ENCODE measurements around the gene ANO8.

Gene ANO8

DNA sequence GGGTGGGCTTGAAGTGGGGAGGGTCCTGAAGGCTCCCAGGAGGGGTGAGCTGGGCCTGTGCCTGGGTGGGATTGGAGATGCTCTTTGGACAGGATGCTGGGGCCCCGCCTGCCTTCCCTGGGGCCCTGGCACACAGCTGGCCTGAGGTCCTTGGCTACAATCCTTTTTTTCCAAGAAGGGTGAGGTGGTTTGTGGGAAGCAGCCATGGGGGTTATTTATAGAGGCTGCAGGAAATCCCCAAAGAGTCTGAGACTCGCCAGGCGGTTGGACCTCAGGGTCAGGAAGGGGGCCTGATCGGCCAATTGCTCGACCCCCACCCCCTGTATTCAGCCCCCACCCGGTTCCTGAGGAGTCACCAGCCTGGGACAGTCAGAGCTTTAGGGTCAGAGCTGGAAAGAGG, 12.7 kb upstream of the ANO8 start:
- DNase-seq, result no peak

DNA sequence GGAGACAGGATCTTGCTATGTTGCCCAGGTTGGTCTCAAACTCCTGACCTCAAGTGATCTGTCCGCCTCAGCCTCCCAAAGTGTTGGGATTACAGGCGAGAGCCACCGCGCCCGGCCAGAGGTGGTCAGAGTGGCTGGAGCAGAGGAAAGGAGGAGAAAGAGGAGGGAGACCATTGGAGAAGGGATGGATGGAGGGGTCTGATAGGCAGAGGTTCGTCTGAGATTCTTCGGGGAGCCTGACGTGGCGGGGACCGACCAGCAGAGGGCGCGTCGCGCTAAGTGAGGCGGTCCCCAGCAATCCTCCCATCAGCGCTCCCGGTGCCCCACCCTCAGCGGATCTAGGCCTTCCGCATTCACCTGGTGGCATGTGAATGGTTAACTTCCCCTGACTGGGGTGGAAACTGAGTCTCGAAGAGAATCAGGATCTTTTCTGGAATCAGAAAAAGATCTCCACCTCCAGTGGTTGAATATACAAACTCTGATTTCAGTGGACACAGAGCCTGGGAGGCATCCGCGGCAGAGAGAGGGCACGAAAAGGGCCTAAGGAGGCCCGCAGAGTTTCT, 11.5 kb upstream of the ANO8 start:
- peak; percentile 92 for DNase-seq

DNA sequence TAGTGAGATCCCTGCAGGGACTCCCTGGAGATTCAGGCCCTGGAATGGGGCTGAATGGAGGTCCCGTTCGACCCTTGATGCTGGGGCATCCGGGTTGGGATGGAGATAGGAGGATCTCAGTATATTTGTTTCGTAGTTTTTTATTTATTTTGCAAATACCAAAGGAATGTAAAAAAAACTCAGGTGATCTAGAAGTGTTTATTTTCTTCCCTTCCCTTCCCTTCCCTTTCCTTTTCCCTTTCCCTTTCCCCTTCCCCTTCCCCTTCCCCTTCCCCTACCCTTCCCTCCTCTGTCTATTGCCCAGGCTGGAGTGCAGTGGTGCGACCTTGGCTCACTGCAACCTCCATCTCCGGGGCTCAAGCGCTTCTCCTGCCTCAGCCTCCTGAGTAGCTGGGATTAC, 7.2 kb upstream of the ANO8 start:
- DNase-seq, result no peak

GRCh38 chr19:17341386-17341785, 6.7 kb upstream of the ANO8 start:
- DNase-seq, result no peak

- DNase-seq, result no peak
Measured at GRCh38 chr19:17340871-17341357, 6.3 kb upstream of the ANO8 start.

GRCh38 chr19:17340302-17340870, 5.7 kb upstream of the ANO8 start:
- no peak for DNase-seq

DNA sequence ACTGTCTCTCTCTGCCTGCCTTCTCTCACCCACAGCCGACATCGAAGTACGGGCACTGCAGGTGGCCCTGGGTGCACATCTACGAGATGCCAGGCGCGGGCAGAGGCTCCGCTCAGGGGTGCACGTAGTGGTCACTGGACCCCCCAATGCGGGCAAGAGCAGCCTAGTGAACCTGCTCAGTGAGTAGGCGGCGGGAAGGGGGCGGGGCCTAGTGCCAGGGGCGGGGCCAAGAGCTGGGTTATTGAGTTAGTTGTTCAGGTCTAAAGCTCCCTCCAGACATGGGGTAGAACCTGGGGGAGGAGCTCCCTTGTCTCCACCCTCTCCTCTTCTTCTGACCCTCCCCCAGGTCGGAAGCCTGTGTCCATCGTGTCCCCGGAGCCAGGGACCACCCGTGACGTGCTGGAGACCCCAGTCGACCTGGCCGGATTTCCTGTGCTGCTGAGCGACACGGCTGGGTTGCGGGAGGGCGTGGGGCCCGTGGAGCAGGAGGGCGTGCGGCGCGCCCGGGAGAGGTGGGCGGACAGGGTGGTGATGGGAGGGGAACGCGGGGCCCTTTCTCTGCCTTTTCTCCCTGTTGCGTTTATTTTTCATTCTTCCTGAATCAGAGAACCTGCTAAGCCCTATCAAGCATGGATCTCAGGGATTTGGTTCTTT, 4.6 kb upstream of the ANO8 start:
- DNase-seq, result peak; percentile 78

- no peak for DNase-seq
Measured at GRCh38 chr19:17338433-17339078, 3.9 kb upstream of the ANO8 start.

- DNase-seq, result peak; percentile 63
Measured at GRCh38 chr19:17337675-17338432, 3.2 kb upstream of the ANO8 start.

DNA sequence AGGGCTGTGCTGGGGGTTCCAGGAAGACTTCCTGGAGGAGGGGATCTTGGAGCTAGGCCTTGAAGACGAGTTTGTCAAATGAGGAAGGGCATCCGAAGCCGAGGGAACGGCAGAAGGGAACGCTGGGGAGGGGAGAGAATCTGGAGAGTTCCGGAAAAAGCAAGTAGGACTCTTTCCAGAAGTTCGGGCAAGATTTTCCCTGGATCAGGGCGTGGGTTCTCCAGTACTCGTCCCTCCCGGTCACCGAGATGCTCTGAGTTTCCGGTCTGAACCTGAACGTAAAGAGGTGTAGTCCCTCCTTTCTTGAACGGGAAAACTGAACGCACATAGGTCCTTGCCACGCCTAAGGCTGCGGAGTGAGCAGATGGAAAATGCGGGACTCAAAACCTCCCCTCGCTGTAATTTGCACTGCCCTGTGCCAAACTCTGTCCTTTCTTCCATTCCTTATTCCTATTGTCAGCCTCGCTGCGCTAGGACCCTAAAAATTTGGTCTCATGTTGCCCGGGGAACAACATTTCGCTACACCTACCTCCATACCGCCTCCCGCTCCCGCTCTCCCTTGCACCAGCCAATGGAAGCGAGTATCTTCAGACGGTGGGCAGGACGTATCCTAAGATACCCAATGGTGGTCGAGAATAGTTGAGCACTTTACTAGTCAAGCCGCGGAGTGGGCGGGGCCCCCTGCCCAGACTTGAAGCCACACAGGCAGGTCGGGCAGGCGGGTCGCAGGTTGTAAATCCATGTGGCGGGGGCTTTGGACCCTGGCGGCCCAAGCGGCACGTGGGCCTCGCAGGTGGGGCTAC, 2.4 kb upstream of the ANO8 start, which contains the start of gene GTPBP3:
Gene GTPBP3, plus strand, starts transcription at position 682 of the 803 bp plus-strand sequence. Its CDS starts 59 bp downstream, at position 741.
- DNase-seq, result peak; percentile 97

DNA sequence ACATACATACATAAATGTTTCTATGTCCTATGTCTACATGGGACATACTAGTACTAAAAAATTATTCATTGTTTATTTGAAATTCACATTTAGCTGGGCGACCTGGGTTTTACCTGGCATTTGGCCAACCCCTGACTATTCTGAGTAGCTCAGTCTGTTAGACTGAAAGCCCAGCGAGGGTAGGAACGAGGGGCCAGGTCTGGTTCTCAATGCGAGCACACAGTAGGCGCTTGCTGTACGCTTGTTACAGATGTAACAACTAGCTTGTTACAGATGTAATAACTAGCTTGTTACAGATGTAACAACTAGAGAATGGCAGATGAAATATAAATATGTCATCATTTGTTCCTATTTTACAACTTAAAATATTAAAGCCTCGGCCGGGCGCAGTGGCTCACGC, 920 bp upstream of the ANO8 start:
- DNase-seq, result no peak

DNA sequence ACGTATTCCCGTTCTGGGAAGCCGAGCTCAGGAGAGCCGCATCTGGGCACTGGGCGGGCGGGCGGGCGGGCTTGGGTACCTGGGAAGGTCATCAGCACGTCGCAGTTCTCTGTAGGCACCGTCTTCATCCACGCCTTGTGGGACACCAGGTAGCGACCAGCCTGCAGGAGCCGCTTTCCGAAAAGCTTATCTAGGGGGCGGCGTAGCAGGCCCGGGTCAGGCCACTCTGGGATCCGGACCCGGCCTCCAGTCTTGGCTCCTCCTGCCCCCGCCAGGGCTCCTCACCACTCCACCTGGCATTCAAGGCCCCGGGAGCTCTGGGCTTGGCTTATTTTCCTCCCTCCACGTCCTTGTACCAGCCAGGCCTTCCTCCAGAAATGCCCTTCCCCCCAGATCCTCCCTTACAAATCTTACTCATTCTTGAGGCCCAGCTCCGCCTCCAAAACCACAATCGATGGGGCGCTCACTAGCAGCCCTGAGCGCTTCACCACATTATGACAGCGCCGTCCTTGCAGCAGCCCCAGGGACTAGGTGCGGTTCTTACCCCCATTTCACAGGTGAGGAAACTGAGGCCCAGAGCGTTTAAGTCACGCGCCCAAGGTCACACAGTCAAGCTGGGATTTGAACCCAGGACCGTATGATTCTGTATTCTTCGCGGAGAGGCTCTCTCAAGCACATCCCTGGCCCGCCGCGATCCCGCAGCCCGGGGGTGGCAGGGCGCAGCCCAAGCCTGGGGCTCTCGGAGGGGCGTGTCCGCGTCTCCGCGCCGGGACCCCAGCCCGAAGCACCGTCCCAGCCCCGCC, 843 bp downstream of the ANO8 start:
- peak; percentile 82 for DNase-seq

GRCh38 chr19:17332677-17333581, 1.7 kb downstream of the ANO8 start:
- peak; percentile 74 for DNase-seq

DNA sequence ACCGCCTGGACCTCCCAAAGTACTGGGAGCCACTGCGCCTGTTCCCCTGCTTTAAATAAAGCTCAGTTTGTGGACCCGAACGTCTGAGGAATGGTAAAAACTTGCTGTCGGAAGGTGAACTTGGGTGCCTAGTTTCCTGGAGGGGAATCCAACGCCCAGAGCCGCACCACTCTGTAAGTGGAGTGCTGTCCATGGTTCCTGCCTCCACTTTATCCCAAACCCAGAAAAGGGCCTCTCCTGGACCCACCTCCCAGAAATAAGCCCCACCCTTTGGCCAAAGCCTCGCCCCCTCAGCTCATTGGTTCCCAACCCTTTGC, 2.3 kb downstream of the ANO8 start:
- DNase-seq, result no peak

DNA sequence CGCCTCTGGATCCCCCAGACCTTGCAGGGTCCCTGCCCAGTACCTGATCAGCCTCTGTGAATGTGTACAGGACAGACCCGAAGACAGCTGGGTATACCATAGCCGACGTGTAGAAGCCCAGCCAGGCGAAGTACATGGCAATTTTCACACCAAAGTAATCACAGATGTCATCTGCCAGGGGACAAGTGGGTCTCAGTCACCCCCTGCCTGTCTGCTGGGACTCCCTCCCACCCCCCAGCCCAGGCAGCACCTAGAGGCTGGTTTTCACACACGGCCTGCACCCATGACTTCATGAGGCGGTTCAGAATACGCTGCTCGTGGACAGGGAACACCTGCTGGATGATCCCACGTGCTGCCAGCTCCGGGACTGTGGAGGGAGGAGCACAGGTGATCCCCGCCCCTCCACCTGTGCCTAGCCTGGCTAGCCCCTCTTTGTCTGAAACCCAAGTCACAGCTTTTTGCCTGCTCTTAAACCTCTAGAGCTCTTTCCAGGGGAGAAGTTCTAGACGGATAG, 3.6 kb downstream of the ANO8 start:
- DNase-seq, result no peak

- DNase-seq, result no peak
Measured at GRCh38 chr19:17330262-17331044, 4.2 kb downstream of the ANO8 start.

DNA sequence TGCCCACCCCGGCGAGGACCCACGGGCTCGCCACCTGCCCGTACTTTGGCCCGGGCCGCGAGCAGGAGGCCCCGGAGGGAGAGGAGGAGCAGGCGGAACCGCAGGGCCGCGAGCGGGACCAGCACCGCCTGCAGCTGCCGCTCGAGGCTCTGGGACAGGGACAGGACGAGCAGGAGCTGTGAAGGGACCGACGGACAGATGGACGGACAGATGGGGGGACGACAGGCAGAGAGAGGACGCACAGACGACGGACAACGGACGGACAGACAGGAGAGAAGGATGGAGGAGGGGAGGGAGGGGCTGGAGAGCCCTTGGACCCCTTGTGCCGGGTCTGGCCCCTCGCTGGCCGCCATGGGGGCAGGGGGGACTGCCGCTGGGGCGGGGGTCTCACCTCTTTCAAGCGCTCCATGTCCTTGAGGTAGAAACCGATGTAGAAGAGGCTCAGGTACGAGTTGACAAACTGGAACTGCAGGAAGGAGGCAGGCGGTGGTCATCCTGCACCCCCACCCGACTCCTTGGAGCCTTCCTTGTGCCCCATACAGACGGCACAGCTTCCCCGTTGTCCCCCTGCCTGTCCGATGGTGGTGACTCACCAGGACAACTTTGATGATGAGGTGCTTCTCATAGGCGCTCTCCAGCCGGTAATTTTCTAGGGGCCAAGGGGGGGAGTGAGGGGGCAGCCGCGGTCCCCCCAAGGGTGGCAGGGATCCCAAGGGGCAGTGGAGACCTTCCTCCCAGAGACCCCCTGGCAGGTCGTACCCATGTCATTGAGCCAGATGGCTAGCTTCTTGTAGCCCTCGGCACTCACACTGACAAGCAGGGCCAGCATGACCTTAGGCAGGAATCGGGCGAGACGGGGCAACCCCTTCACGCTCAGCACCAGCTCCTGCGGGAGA, 5.0 kb downstream of the ANO8 start:
- no peak for DNase-seq

All from stimulated activated CD8-positive, alpha-beta memory T cell treated with anti-CD3 and anti-CD28 coated beads, Interleukin-4, amount 100 ng/mL, for 48 hours (primary cell).